ENCODE data around the gene KDM4B.
"Not testable (repeated sequence)": the region's sequence is repeated elsewhere in the genome, so short reads cannot be mapped to it uniquely, and the experiment has no call there.

The KDM4B gene

DNA sequence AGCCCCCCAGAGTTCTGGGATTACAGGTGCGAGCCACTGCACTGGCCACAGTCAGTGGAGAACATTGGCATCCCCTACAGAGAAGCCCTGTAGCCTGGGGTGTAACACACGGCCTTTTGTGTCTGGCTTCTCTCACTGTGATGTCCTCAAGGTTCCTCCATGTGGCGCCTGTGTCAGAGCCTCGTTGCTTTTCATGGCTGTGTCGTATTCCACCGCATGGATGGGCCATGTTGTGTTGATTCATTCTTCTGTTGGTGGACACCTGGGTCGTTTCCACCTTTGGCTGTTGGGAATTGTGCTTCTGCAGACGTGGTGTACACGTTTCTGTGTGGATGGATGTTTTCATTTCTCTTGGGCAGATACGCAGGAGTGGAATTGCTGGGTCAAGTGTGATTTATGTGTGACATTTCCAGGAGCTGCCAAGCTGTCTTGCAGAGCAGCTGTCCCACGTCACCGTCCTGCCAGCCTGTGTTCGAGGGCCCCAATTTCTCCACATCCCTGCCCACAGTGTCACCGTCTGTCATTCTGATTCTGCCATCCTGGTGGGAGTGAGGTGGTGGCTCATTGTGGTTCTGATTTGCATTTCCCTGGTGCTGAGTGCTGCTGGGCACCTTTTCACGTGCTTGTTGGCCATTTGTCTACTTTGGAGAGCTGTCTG, 59.4 kb downstream of the KDM4B start:
- H3K4me1 ChIP-seq (ENCODE audit: control insufficient read depth, insufficient read depth, low read length) = peaks cover 5% of the 10 kb centered on the region; the same call in 1 of the 2 replicates
- no peak overlapping the region for H3K9ac ChIP-seq (ENCODE audit: low read length)
- no peak overlapping the region for H3K27ac ChIP-seq (ENCODE audit: low read depth, low read length)

DNA sequence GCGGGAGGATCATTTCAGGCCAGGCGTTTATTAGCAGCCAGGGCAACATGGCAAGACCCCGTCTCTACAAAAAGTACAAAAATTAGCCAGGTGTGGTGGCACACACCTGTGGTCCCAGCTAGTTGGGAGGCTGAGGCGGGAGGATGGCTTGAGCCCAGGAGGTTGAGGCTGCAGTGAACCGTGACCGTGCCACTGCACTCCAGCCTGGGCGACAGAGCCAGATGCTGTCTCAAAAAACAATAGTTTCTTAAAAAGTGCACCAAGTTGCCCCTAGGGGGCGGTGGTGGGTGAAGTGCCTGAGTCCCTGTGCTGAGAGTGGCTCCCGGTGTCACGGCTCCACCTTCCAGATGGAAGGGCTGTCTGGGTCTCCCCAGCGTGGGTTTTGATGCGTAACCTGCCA, 60.7 kb downstream of the KDM4B start:
- H3K9me3 ChIP-seq (ENCODE audit: control insufficient read depth, insufficient read depth, low read depth, low read length); H3K9ac ChIP-seq (ENCODE audit: low read length); H3K4me1 ChIP-seq (ENCODE audit: control insufficient read depth, insufficient read depth, low read length); H3K4me3 ChIP-seq (ENCODE audit: low read depth, low read length); H3K27ac ChIP-seq (ENCODE audit: low read depth, low read length); H3K27me3 ChIP-seq (ENCODE audit: control insufficient read depth, insufficient read depth, low read length): not testable (repeated sequence)
- peaks cover 21% of the 10 kb centered on the region for H3K36me3 ChIP-seq (ENCODE audit: control insufficient read depth, insufficient read depth, low read length)

More for the DNA sequence above, 59.4 kb downstream of the KDM4B start:
- no peaks in the 10 kb centered on the region for H3K9me3 ChIP-seq (ENCODE audit: control insufficient read depth, insufficient read depth, low read depth, low read length)
- H3K4me3 ChIP-seq (ENCODE audit: low read depth, low read length) = no peak overlapping the region
- H3K36me3 ChIP-seq (ENCODE audit: control insufficient read depth, insufficient read depth, low read length) = peaks cover 9% of the 10 kb centered on the region
- H3K27me3 ChIP-seq (ENCODE audit: control insufficient read depth, insufficient read depth, low read length) = no peaks in the 10 kb centered on the region

DNA sequence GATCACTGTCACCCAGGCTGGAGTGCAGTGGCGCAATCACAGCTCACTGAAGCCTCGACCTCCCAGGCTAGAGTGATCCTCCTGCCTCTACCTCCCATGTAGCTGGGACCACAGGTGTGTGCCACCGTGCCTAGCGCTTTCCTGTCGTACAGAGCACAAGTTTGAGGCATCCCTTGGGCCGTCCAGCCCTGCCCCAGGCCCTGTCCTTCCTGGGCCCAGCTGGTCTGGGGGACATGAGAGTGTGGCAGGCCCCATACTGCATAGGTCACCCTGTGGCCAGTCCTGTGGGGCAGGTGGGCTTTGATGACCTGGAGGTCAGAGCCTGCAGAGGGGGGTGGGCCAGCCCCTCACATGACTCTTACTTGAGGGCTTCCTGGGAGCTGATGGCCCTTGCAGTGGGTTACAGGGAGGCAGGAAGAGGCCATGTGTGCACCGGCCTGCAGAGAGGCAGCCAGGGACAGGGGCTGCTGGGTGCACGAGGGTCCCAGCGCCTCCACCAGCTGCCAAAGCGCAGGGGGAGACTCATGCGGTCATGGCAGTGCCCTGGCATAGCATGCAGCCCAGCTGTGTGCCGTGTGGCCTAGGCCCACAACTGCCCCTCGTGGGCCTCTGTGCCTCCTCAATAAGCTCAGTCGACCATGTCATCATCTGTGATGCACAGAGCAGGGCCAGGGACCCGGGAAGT, 61.4 kb downstream of the KDM4B start:
- Histone ChIP-seq H3K27ac (ENCODE audit: low read depth, low read length) (no peak overlapping the region), H3K27me3 (ENCODE audit: control insufficient read depth, insufficient read depth, low read length) (no peaks in the 10 kb centered on the region), H3K4me1 (ENCODE audit: control insufficient read depth, insufficient read depth, low read length) (no peaks in the 10 kb centered on the region; the same call in 1 of the 2 replicates), H3K9ac (ENCODE audit: low read length) (no peak overlapping the region), H3K36me3 (ENCODE audit: control insufficient read depth, insufficient read depth, low read length) (peaks cover 22% of the 10 kb centered on the region), H3K9me3 (ENCODE audit: control insufficient read depth, insufficient read depth, low read depth, low read length) (no peaks in the 10 kb centered on the region), H3K4me3 (ENCODE audit: low read depth, low read length) (no peak overlapping the region)

DNA sequence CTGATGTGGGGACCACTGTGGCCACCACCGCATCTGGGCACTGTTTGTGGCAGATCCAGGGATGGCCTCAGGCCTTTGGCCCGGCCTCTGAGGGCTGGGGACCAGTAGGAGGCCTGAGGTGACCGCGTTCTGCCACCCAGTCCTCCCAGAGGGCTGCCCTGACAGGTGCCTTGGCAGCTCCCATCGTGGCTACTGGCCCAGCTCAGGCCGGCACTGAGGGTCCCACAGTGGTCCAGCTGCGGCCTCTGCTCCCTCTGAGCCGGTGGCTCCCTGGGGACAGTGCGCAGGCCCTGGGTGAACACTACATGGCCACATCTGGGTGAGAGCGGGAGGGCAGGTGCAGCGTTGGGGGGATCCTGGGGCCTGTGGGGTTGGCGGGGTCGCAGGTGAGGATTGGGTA, 61.9 kb downstream of the KDM4B start:
- no peaks in the 10 kb centered on the region; the same call in 1 of the 2 replicates for H3K4me1 ChIP-seq (ENCODE audit: control insufficient read depth, insufficient read depth, low read length)
- H3K4me3 ChIP-seq (ENCODE audit: low read depth, low read length) = no peak overlapping the region
- H3K27ac ChIP-seq (ENCODE audit: low read depth, low read length) = no peak overlapping the region
- H3K36me3 ChIP-seq (ENCODE audit: control insufficient read depth, insufficient read depth, low read length) = peaks cover 22% of the 10 kb centered on the region
- H3K9me3 ChIP-seq (ENCODE audit: control insufficient read depth, insufficient read depth, low read depth, low read length) = no peaks in the 10 kb centered on the region
- H3K27me3 ChIP-seq (ENCODE audit: control insufficient read depth, insufficient read depth, low read length) = no peaks in the 10 kb centered on the region
- H3K9ac ChIP-seq (ENCODE audit: low read length) = no peak overlapping the region

DNA sequence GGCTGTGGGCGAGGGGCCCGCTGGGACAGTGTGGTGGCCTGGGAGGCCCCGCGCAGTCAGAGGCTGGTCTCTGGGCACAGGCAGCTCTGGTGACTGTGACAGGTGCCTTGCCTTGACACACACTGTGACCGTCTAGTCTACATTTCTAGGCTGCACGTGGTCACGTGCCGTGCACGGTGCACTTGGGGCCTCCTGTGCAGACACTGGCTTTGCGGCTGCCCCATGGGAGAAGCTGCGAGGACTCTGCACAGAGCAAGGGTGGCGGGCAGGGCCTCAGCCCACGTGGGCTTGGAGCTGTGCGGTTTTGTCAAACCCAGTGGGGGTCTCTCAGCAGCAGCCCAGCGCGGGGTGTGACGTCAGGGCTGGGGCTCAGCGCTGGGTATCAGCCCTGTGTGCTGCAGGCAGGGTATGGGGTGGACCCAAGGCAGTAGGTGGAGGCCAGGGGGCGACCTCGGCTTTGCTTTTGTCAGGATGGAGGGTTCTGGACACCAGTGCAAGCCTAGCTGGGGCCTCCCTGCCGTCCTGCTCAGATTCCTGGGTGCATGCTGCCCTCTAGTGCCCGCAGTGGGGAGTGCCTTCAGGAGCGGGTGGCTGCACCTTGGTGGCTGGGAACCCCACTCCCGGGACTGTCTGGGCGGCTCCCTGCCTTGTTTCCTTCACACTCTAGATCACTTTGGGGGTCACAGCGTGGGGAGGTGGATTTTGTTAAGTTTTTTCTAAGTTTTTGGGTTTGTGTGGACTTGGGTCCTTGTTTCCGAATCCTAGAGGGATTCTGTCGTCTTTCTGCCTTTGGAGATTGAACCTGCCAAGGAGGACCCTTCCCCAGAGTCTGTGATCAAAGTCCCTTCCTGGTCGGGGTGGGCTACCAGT, 62.6 kb downstream of the KDM4B start:
- Histone ChIP-seq H3K9ac (ENCODE audit: low read length) (no peak overlapping the region), H3K27me3 (ENCODE audit: control insufficient read depth, insufficient read depth, low read length) (no peaks in the 10 kb centered on the region), H3K36me3 (ENCODE audit: control insufficient read depth, insufficient read depth, low read length) (peaks cover 22% of the 10 kb centered on the region), H3K9me3 (ENCODE audit: control insufficient read depth, insufficient read depth, low read depth, low read length) (no peaks in the 10 kb centered on the region), H3K4me1 (ENCODE audit: control insufficient read depth, insufficient read depth, low read length) (no peaks in the 10 kb centered on the region; the same call in 1 of the 2 replicates), H3K4me3 (ENCODE audit: low read depth, low read length) (no peak overlapping the region), H3K27ac (ENCODE audit: low read depth, low read length) (no peak overlapping the region)

DNA sequence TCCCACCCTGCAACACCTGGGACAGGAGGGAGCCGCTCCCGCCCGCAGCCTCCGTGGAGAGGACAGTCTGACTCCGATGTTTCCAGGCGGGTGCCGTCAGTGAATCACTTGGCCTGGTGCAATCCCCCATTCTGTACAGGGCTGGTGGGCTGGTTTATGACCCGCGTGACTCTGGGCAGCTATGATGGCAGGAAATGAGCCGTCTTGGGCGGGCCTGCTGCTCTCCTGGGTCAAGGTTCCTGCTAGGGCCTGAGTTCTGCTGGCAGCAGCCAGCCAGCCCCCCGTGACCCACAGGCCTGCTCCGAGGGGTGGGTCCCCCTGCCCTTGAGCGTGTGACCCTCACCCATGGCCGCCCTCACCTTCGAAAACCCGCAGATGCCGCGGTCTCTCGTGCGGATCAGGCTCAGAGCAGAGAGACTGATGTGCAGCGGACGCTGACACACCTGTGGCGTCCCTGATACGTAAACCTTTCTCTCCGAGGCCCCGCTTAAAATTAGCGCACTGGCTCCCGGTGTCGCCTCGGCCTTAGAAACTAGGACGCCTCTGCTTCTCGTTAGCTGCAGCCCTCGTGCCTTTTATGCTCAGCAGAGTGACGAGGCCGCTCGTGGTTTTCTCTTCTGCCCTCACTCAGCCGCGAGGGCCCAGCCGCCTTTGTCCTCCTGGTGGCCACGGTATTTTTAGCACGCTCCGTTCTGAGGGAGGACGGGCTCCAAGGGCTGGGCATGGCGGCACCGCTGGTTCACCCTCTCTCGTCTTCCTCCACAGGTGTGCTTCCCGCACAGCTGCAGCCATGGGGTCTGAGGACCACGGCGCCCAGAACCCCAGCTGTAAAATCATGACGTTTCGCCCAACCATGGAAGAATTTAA, 63.4 kb downstream of the KDM4B start:
- H3K27ac ChIP-seq (ENCODE audit: low read depth, low read length) = no peak overlapping the region
- no peak overlapping the region for H3K4me3 ChIP-seq (ENCODE audit: low read depth, low read length)
- no peak overlapping the region for H3K9ac ChIP-seq (ENCODE audit: low read length)
- H3K27me3 ChIP-seq (ENCODE audit: control insufficient read depth, insufficient read depth, low read length) = no peaks in the 10 kb centered on the region
- no peaks in the 10 kb centered on the region for H3K9me3 ChIP-seq (ENCODE audit: control insufficient read depth, insufficient read depth, low read depth, low read length)
- H3K4me1 ChIP-seq (ENCODE audit: control insufficient read depth, insufficient read depth, low read length) = no peaks in the 10 kb centered on the region; the same call in 1 of the 2 replicates
- H3K36me3 ChIP-seq (ENCODE audit: control insufficient read depth, insufficient read depth, low read length) = peaks cover 22% of the 10 kb centered on the region

DNA sequence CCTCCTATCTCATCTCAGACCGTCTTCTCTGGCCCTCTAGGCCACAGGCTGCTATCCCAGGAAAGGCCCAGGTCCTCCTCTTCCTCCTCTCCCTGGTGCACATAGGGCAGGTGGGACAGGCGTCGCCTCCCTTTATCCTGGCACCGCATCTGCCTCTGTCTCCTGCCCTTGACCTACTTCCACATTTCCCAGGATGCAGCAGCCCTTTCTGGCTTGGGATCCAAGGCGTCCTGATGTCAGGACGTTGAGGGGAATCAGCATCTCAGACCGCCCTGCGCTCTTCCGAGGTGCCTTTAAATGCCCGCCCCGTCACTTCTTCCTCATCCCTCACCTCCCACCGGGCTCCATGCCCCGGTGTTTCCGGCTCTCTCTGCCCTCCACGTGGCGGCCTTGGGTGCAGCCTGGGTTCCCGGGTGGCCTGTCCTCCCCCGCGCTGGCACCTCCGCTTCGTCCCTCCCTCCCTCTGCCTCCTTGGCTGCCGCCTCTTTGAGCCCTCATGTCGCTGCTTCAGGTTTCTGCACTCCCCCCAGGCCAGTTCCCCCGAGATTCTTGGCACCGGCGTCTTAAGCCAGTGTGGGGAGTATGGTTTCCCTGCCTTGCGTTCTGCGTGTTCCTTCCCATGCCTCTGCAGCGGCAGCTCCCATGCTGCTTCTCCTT, 66.3 kb downstream of the KDM4B start:
- H3K27me3 ChIP-seq (ENCODE audit: control insufficient read depth, insufficient read depth, low read length) = no peaks in the 10 kb centered on the region
- H3K4me3 ChIP-seq (ENCODE audit: low read depth, low read length) = no peak overlapping the region
- H3K4me1 ChIP-seq (ENCODE audit: control insufficient read depth, insufficient read depth, low read length) = no peaks in the 10 kb centered on the region; the same call in 1 of the 2 replicates
- no peaks in the 10 kb centered on the region for H3K9me3 ChIP-seq (ENCODE audit: control insufficient read depth, insufficient read depth, low read depth, low read length)
- peaks cover 28% of the 10 kb centered on the region for H3K36me3 ChIP-seq (ENCODE audit: control insufficient read depth, insufficient read depth, low read length)
- H3K9ac ChIP-seq (ENCODE audit: low read length) = no peak overlapping the region
- no peak overlapping the region for H3K27ac ChIP-seq (ENCODE audit: low read depth, low read length)

DNA sequence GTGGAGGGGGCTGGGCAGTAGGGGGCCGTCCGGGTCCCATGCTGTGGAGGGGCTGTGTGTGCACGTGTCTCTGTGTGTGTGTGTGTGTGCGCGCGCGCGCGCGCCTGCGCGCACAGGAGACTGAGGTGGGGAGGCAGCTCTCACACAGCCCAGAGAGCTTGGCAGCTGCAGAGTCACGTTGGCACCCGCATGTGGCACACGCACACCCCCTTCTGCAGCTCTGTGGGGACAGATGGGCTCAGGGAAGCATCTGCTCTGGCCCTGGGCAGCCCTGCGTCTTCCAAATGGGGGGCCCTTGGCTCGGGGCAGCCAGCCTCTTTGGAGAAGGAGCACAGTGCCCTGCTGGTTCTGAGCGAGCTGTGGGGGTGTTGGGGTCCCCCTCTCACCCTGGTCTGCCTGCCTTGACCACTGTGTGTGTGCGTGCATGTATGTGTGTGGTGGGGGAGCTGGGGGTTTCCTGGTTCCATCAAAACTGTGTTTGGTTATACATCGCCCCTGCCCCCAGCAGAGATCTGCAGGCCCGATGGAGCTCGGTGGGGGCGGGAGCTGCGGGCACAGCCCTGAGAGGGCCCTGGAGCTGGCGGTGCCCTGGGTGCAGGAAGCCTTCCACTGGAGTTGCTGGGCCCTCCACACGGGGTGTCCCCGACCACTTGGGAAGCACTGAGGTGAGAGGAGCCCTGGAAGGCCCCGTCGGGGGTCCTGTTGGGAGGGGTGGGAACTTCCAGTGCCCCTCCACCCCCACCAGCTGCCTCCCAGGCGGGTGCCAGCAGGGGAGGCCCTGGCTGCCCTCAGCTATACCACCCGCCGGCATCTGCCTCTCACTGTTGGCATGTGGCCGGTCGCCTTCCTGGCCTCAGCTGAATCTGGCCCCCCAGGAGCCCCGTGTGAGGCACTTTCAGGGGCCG, 67.1 kb downstream of the KDM4B start:
- H3K4me3 ChIP-seq (ENCODE audit: low read depth, low read length) = no peak overlapping the region
- no peak overlapping the region for H3K27ac ChIP-seq (ENCODE audit: low read depth, low read length)
- H3K36me3 ChIP-seq (ENCODE audit: control insufficient read depth, insufficient read depth, low read length) = peaks cover 34% of the 10 kb centered on the region
- no peak overlapping the region for H3K9ac ChIP-seq (ENCODE audit: low read length)
- no peaks in the 10 kb centered on the region; the same call in 1 of the 2 replicates for H3K4me1 ChIP-seq (ENCODE audit: control insufficient read depth, insufficient read depth, low read length)
- H3K27me3 ChIP-seq (ENCODE audit: control insufficient read depth, insufficient read depth, low read length) = no peaks in the 10 kb centered on the region
- no peaks in the 10 kb centered on the region for H3K9me3 ChIP-seq (ENCODE audit: control insufficient read depth, insufficient read depth, low read depth, low read length)

DNA sequence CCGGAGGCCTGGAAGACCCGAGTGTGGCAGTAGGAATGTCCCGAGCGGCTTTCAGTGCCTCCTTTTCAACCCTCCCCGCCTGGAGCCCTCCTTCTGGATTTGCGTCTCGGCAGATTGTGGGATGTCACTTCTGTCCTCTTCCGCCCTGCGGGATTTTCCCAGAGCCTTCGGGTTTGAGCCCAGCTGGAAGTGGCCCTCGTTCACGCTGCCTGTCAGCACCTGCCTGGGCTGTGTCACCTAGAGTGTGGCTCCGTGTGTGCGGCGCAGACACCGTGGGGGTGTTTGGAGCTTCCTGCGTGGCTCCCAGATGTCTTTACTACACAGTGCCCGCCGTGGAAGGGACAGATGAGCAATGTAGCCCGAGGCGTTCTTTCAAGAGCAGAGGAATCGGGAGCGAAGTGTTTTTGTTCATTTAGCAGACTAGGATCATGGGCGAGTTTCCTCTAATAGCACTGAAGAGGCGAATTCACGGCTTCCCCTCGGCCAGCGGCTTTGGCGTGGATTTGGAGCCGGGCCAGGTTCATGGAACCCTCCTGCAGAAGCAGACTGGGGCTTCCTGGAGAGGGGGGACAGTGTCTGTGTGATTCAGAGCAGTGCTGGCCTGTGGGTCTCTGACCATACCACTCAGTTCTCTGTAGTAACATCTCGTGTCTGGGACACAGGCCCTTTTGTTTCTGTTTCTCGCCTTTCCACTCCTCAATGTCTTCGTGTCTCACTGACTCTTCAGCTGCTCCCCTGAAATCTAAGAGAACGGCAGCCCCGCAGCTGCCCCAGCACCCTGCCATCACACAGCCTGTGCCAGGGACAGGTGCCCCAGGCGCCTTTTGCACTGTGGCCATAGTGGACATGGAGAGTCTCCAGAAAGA, 68.0 kb downstream of the KDM4B start:
- Histone ChIP-seq H3K4me1 (ENCODE audit: control insufficient read depth, insufficient read depth, low read length) (no peaks in the 10 kb centered on the region; the same call in 1 of the 2 replicates), H3K36me3 (ENCODE audit: control insufficient read depth, insufficient read depth, low read length) (peaks cover 38% of the 10 kb centered on the region), H3K9me3 (ENCODE audit: control insufficient read depth, insufficient read depth, low read depth, low read length) (no peaks in the 10 kb centered on the region), H3K9ac (ENCODE audit: low read length) (no peak overlapping the region), H3K27ac (ENCODE audit: low read depth, low read length) (no peak overlapping the region), H3K27me3 (ENCODE audit: control insufficient read depth, insufficient read depth, low read length) (no peaks in the 10 kb centered on the region), H3K4me3 (ENCODE audit: low read depth, low read length) (no peak overlapping the region)
